SK-N-SH (cell line): Measurements from ENCODE around the gene SASH1. TPM values are rescaled to one million over a fixed set of nuclear protein-coding genes. Genes with fewer than 3 reads are reported as not detected.
A peak's percentile ranks its signal among the peaks of the same experiment; 100 is the strongest.

Experiments
- CTCF ChIA-PET: fragments of 300-600, 350-600 bp; formaldehyde crosslinking; extraction: SDS; loops from one replicate; lab custom pipeline; 2021; lab: Yijun Ruan, JAX
- POLR2A ChIA-PET: fragments of 350-600 bp; sonication (Branson Sonifier 250); formaldehyde crosslinking; extraction: SDS; loops from one replicate; lab custom pipeline; 2020; ENCODE audit warnings: antibody characterized with exemption, inconsistent platforms; lab: Yijun Ruan, JAX
- DNase-seq: peaks from one replicate; pipeline ENCODE4 v3.0.0; 2012
- H2AFZ ChIP-seq: fragments of 200-600 bp; sonication (generic); 2 replicates; pipeline ENCODE4 v1.8.1; 2016; ENCODE audit warnings: antibody characterized with exemption, mild to moderate bottlenecking, low read depth
- H3F3A ChIP-seq: fragments of 200-600 bp; sonication (generic); replicated peaks from 2 replicates; pipeline ENCODE3; 2016; ENCODE audit warnings: antibody characterized with exemption, mild to moderate bottlenecking; ENCODE audit not compliant: insufficient read depth
- H3K27ac ChIP-seq, 2 experiments: fragments of 200-500 bp in 1 of 2; fragments of 200-600 bp in 1 of 2; sonication (Bioruptor generic) in 1 of 2; sonication (generic), shearing (Covaris generic) in 1 of 2; 2 replicates each; pipeline versions ENCODE4 v1.5.1 to v1.6.1; 2014 to 2016; ENCODE audit warnings: low read depth in 2 of 2, inconsistent platforms in 1 of 2, low read length in 1 of 2, mild to moderate bottlenecking in 1 of 2, mixed read lengths in 1 of 2
- H3K27me3 ChIP-seq: fragments of 200-600 bp; sonication (generic), shearing (Covaris generic); 2 replicates; pipeline ENCODE4 v1.6.1; 2016; ENCODE audit warnings: mixed run types; ENCODE audit not compliant: insufficient read depth
- H3K36me3 ChIP-seq, 2 experiments: fragments of 200-500 bp in 1 of 2; fragments of 200-600 bp in 1 of 2; sonication (Bioruptor generic) in 1 of 2; sonication (generic) in 1 of 2; replicated peaks in 1 of 2; 2 replicates each; pipeline versions ENCODE3 to v1.5.1; 2014 to 2016; ENCODE audit warnings: low read length in 1 of 2, mild to moderate bottlenecking in 1 of 2; ENCODE audit not compliant: insufficient read depth in 2 of 2, control insufficient read depth in 1 of 2
- H3K4me1 ChIP-seq, 2 experiments: fragments of 200-500 bp in 1 of 2; fragments of 200-600 bp in 1 of 2; sonication (Bioruptor generic) in 1 of 2; sonication (generic), shearing (Covaris generic) in 1 of 2; 2 replicates each; pipeline versions ENCODE4 v1.5.1 to v1.6.1; 2014 to 2016; ENCODE audit warnings: low read depth in 1 of 2, low read length in 1 of 2, mixed run types in 1 of 2; ENCODE audit not compliant: insufficient read depth in 2 of 2, control insufficient read depth in 1 of 2
- H3K4me2 ChIP-seq: fragments of 200-600 bp; sonication (generic), shearing (Covaris generic); 2 replicates; pipeline ENCODE4 v1.6.1; 2017; ENCODE audit warnings: mixed run types
- H3K4me3 ChIP-seq, 2 experiments: fragments of 200-500 bp in 1 of 2; fragments of 200-600 bp in 1 of 2; sonication (Bioruptor generic) in 1 of 2; sonication (generic), shearing (Covaris generic) in 1 of 2; 2 replicates each; pipeline versions ENCODE4 v1.5.1 to v1.8.1; 2014 to 2016; ENCODE audit warnings: low read depth in 2 of 2, inconsistent platforms in 1 of 2, low read length in 1 of 2, mild to moderate bottlenecking in 1 of 2, mixed read lengths in 1 of 2, moderate library complexity in 1 of 2
- H3K79me2 ChIP-seq: fragments of 200-600 bp; sonication (generic); 2 replicates; pipeline ENCODE4 v1.8.1; 2017; ENCODE audit warnings: mild to moderate bottlenecking; ENCODE audit not compliant: insufficient read depth
- H3K9ac ChIP-seq: fragments of 200-600 bp; sonication (generic); 2 replicates; pipeline ENCODE4 v1.6.1; 2017; ENCODE audit warnings: mixed run types
- H3K9me2 ChIP-seq: fragments of 200-600 bp; sonication (generic); 2 replicates; pipeline ENCODE4 v1.6.1; 2017; ENCODE audit warnings: mixed run types
- H3K9me3 ChIP-seq: fragments of 200-600 bp; sonication (generic); 2 replicates; pipeline ENCODE4 v1.6.1; 2017; ENCODE audit warnings: mixed run types, mild to moderate bottlenecking, moderate library complexity
- H4K20me1 ChIP-seq: fragments of 200-600 bp; sonication (generic); 2 replicates; pipeline ENCODE4 v1.6.1; 2017; ENCODE audit warnings: mild to moderate bottlenecking, mixed run types; ENCODE audit not compliant: insufficient read depth
- ELF1 ChIP-seq: IDR thresholded peaks from 2 replicates; pipeline ENCODE4 v1.4.0; 2012
- EP300 ChIP-seq, 2 experiments: IDR thresholded peaks; 2 replicates each; pipeline versions ENCODE4 v1.4.0 to v1.6.1; 2012; ENCODE audit warnings: borderline replicate concordance in 1 of 2, low read depth in 1 of 2, low read length in 1 of 2
- EZH2phosphoT487 ChIP-seq: fragments of 200-600 bp; sonication (generic); IDR thresholded peaks from 2 replicates; pipeline ENCODE4 v1.6.1; 2017; ENCODE audit warnings: low read depth, mixed run types, mild to moderate bottlenecking, antibody characterized with exemption, moderate library complexity, borderline replicate concordance
- FOSL2 ChIP-seq: IDR thresholded peaks from 2 replicates; pipeline ENCODE4 v1.4.0; 2012; ENCODE audit warnings: low read depth, mild to moderate bottlenecking, moderate library complexity, borderline replicate concordance
- FOXJ3 ChIP-seq: sonication (generic); formaldehyde crosslinking; IDR thresholded peaks from 2 replicates; pipeline ENCODE4 v1.5.1; 2020; ENCODE audit warnings: mild to moderate bottlenecking, missing genetic modification reagents
- GABPA ChIP-seq: IDR thresholded peaks from 2 replicates; pipeline ENCODE4 v1.4.0; 2012; ENCODE audit warnings: low read depth, mild to moderate bottlenecking
- JUND ChIP-seq: IDR thresholded peaks from 2 replicates; pipeline ENCODE4 v1.4.0; 2012
- NFIC ChIP-seq: IDR thresholded peaks from 2 replicates; pipeline ENCODE4 v1.4.0; 2012; ENCODE audit warnings: borderline replicate concordance
- NRF1 ChIP-seq: IDR thresholded peaks from 2 replicates; pipeline ENCODE4 v1.6.1; 2012; ENCODE audit warnings: low read depth, mild to moderate bottlenecking, low read length
- POLR2AphosphoS5 ChIP-seq: IDR thresholded peaks from 2 replicates; pipeline ENCODE4 v1.6.1; 2012; ENCODE audit warnings: low read depth, low read length
- RXRA ChIP-seq: IDR thresholded peaks from 2 replicates; pipeline ENCODE4 v1.4.0; 2012; ENCODE audit warnings: low read depth, mild to moderate bottlenecking, borderline replicate concordance
- SMC3 ChIP-seq: IDR thresholded peaks from 2 replicates; pipeline ENCODE4 v1.6.1; 2012; ENCODE audit warnings: low read depth, low read length, improper control_type of control experiment
- TCF12 ChIP-seq: IDR thresholded peaks from 2 replicates; pipeline ENCODE4 v1.4.0; 2012
- WGBS: methylation state at CpG from one replicate; pipeline ENCODE4 v1.1.6; 2017; ENCODE audit warnings: low lambda C conversion rate; 5-methylcytosine and 5-hydroxymethylcytosine counted together
- polyA plus RNA-seq, 3 experiments: library from polyadenylated mRNA; depleted of rRNA; stranded (reverse); fragments of >200 nt; gene quantifications; 2 replicates each; pipeline ENCODE4 v1.2.3, GENCODE V29; 2012
- TF ChIP-seq, protein P1 (sequence below): IDR thresholded peaks from 2 replicates; pipeline ENCODE4; 2012
- TF ChIP-seq, protein P2 (sequence below): fragments of 150-350 bp; IDR thresholded peaks from 2 replicates; pipeline ENCODE4 v1.6.1; 2016; ENCODE audit warnings: mild to moderate bottlenecking, low read depth, low read length
- TF ChIP-seq, protein P3 (sequence below): fragments of 150-350 bp; IDR thresholded peaks from 2 replicates; pipeline ENCODE4 v1.6.1; 2017; ENCODE audit warnings: antibody characterized with exemption, low read length, low read depth, borderline replicate concordance
- TF ChIP-seq, protein P4 (sequence below): IDR thresholded peaks from 2 replicates; pipeline ENCODE4 v1.4.0; 2012; ENCODE audit warnings: low read depth, borderline replicate concordance
- TF ChIP-seq, protein P5 (sequence below): IDR thresholded peaks from 2 replicates; pipeline ENCODE4 v1.4.0; 2012; ENCODE audit warnings: low read depth

Gene SASH1
- polyA plus RNA-seq, 1 of the 3 experiments (the other 2 are of a cell fraction) = 19.8 TPM

DNA sequence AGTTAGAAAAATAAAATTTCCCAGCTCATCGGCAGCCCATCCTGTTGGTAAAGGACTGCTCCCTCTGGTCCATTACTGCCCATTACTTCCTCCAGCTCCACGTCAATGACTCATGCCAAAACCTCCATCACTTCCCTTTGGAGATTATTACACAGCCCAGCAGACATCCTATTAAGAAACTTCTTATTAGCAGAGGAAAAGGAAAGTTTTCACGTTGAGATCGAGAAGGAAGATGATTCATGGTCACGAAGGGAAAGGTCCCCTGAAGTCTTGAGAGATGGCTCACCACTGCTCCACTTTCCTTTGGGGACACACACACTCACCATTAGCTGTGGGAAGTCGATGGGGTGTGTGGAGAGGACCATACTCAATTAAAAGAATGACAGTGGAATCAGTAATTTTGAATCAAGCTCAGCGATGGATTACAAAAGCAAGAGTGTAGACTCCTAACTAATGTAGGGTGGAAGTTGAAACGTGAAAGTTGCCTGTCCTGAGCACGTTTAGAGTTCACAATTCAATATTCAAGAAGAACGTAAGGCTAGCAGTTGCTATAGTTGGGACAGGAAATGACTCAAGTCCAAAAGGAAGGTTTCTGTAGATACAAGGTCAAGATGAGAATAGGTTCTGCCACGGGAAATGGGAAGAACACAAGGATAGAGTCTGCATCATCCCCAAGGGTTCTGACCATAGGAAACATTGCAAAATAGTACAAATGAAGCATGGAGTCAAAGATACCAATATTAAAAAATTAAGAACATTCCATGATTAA is 21.6 kb downstream of the SASH1 start:
- H3K36me3 ChIP-seq = no peaks in the 10 kb centered on the region
- H4K20me1 ChIP-seq = no peaks in the 10 kb centered on the region
- TF ChIP-seq FOSL2 = peak; percentile 72; the same call in 1 of the 2 replicates
- no peak for TF ChIP-seq EZH2phosphoT487
- TF ChIP-seq, protein P1, sequence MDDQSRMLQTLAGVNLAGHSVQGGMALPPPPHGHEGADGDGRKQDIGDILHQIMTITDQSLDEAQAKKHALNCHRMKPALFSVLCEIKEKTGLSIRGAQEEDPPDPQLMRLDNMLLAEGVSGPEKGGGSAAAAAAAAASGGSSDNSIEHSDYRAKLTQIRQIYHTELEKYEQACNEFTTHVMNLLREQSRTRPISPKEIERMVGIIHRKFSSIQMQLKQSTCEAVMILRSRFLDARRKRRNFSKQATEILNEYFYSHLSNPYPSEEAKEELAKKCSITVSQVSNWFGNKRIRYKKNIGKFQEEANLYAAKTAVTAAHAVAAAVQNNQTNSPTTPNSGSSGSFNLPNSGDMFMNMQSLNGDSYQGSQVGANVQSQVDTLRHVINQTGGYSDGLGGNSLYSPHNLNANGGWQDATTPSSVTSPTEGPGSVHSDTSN = no peak
- TF ChIP-seq SMC3 = no peak
- TF ChIP-seq, protein P2, sequence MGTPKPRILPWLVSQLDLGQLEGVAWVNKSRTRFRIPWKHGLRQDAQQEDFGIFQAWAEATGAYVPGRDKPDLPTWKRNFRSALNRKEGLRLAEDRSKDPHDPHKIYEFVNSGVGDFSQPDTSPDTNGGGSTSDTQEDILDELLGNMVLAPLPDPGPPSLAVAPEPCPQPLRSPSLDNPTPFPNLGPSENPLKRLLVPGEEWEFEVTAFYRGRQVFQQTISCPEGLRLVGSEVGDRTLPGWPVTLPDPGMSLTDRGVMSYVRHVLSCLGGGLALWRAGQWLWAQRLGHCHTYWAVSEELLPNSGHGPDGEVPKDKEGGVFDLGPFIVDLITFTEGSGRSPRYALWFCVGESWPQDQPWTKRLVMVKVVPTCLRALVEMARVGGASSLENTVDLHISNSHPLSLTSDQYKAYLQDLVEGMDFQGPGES = no peak
- TF ChIP-seq, protein P3, sequence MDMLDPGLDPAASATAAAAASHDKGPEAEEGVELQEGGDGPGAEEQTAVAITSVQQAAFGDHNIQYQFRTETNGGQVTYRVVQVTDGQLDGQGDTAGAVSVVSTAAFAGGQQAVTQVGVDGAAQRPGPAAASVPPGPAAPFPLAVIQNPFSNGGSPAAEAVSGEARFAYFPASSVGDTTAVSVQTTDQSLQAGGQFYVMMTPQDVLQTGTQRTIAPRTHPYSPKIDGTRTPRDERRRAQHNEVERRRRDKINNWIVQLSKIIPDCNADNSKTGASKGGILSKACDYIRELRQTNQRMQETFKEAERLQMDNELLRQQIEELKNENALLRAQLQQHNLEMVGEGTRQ = no peak
- peak; percentile 60; the same call in 1 of the 2 replicates for TF ChIP-seq JUND
- peak; percentile 50; the same call in 1 of the 2 replicates for TF ChIP-seq NFIC
- 0 out of 2 replicates have a peak, but pooled peaks have one; percentile 15 for TF ChIP-seq GABPA
- no peak for TF ChIP-seq ELF1
- no peak for TF ChIP-seq POLR2AphosphoS5
- TF ChIP-seq EP300 (IDR thresholded peaks at IDR 0.05; ENCODE audit: borderline replicate concordance in 1 of 2, low read depth in 1 of 2, low read length in 1 of 2) = 0 out of 4 replicates have a peak, but pooled peaks of 1 of the 2 experiments have one; percentile 16
- TF ChIP-seq, protein P4, sequence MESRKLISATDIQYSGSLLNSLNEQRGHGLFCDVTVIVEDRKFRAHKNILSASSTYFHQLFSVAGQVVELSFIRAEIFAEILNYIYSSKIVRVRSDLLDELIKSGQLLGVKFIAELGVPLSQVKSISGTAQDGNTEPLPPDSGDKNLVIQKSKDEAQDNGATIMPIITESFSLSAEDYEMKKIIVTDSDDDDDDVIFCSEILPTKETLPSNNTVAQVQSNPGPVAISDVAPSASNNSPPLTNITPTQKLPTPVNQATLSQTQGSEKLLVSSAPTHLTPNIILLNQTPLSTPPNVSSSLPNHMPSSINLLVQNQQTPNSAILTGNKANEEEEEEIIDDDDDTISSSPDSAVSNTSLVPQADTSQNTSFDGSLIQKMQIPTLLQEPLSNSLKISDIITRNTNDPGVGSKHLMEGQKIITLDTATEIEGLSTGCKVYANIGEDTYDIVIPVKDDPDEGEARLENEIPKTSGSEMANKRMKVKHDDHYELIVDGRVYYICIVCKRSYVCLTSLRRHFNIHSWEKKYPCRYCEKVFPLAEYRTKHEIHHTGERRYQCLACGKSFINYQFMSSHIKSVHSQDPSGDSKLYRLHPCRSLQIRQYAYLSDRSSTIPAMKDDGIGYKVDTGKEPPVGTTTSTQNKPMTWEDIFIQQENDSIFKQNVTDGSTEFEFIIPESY = no peak
- TF ChIP-seq, protein P5, sequence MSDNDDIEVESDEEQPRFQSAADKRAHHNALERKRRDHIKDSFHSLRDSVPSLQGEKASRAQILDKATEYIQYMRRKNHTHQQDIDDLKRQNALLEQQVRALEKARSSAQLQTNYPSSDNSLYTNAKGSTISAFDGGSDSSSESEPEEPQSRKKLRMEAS = no peak; the same call in 1 of the 2 replicates
- no peak for TF ChIP-seq NRF1
- no peak for TF ChIP-seq FOXJ3
- no peak for TF ChIP-seq RXRA
- TF ChIP-seq TCF12 = no peak
- H3K9me2 ChIP-seq = no peaks in the 10 kb centered on the region
- H3K9me3 ChIP-seq = no peaks in the 10 kb centered on the region
- H3K4me3 ChIP-seq = peak overlapping the region in 1 of 2 experiments; percentile 22; a peak in 2 of 4 replicates
- no peak for DNase-seq
- peak overlapping the region; percentile 54; the same call in 1 of the 2 replicates for H3K9ac ChIP-seq
- 7% methylated on average over 11 of the region's 11 CpGs for WGBS
- peak overlapping the region; percentile 2; the same call in 1 of the 2 replicates for H2AFZ ChIP-seq
- H3K4me1 ChIP-seq = peaks cover 0 to 26% of the 10 kb centered on the region in 2 experiments; a peak in 2 of 4 replicates
- CTCF ChIA-PET = no interaction called here
- POLR2A ChIA-PET = no interaction called here
- peaks cover 30% of the 10 kb centered on the region for H3F3A ChIP-seq
- peaks cover 88% of the 10 kb centered on the region for H3K79me2 ChIP-seq
- peak overlapping the region in 1 of 2 experiments; percentile 92; a peak in 3 of 4 replicates for H3K27ac ChIP-seq
- peak overlapping the region; percentile 69 for H3K4me2 ChIP-seq
- H3K27me3 ChIP-seq = no peaks in the 10 kb centered on the region
